ENCODE measurements around the gene MTUS2.

Gene MTUS2

GRCh38 chr13:28859717-28860116 lies 39.6 kb downstream of the MTUS2 start:
- no peak for FAIRE-seq

GRCh38 chr13:28864544-28864943 lies 44.4 kb downstream of the MTUS2 start:
- no peak for FAIRE-seq

DNA sequence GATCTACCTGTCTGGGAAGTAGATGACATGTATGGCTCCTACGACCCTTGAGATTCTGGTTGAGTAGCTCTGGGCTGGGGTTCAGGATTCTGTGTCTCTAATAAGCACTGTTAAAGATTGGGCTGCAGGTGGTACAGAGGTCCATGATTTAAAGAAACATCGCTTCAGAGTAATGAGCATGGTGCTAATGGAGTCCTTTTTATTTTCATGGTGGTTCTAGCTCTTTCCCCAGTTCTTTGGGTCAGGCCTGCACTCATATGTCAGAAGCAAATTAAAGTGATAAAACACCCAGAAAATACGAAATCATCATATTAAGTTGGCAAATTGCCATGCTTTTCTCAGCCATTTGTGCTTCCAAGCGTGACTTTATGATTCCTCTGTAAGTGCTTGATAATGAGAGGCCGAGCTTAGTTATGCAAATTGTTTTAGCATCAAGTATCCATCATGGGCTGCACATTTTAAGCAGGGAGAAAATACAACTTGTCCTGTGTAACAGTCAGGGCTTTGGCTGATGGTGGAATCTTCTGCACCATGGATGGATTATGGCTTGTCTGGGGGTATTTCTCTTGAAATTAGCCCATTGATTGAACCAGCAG lies 45.1 kb downstream of the MTUS2 start:
- no peak for FAIRE-seq

DNA sequence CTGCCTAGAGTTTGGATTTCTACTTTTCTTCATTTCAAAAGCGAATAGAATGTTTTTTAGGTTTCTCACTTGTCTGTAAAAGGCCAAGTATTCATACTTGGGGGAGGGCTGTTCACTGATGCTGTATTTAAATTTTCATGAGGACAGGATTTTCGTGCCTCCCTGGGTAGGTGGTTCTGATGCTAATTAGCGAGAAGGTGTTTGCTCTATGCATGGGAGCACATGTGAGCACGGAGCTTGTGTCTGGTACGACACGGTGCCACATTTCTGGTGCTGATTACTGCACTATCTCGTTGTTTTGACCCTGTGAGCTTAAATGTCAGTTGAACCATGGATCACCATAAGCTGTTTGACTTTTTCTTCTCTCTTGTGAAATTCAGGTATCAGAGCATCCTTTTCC lies 45.8 kb downstream of the MTUS2 start:
- FAIRE-seq: no peak

DNA sequence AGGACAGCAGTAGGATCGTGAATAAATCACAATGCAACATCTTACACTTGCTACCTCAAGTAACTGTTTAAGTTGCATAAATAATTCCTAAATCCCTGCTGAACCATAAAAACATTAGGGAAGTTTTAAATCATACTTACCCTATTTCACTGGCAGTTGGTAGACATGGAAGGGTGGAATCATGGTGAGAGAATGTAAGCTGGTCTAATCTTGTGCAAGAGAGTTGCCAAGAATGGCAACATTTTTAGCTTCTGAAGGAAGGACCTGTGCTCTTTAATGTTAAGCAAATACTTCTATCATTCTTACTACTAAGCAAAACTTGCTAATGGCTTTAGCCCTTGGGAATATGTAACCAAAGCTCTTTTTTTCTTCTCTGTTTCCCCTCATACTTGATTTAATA lies 46.8 kb downstream of the MTUS2 start:
- FAIRE-seq: no peak

GRCh38 chr13:28867564-28867963 lies 47.4 kb downstream of the MTUS2 start:
- FAIRE-seq: no peak

- FAIRE-seq: no peak
Measured at GRCh38 chr13:28872427-28873176, 52.5 kb downstream of the MTUS2 start.

DNA sequence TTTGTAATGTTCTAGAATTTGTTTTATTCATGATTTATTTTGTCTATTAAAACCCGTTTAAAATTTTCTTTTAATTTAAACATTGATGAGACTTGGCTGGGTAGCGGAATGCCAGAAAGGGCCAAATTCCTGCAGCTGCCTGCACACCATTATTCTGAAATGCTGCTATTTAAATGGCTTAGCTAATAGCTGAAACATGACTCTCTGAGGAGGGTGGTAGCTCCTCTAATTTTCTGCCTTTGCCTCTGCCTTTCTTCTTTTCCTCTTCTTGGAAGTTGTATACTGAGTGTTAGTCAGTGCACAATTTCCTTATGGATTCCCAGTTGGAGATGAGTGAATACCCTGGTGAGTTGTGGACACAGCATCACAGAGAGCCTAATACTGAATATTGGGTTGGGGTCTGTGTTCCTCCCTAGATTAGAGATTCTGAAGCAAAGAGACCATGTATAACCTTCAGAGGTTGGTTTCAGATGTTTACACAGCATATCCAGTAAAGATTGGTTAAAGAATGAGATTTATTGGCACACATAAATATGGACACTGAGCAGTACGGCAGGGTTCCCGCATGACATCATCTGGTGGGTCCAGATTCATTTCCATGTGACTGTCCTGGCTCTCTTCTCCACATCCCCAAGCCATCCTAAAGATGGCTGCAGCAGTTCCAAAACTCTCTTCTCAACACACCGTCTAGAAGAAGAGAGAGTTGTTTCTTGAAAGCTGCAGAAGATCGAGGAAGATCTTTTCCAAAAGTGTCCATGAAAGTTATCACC lies 55.9 kb downstream of the MTUS2 start:
- FAIRE-seq: no peak

- no peak for FAIRE-seq
Measured at GRCh38 chr13:28877408-28877807, 57.3 kb downstream of the MTUS2 start.

- FAIRE-seq: no peak
Measured at GRCh38 chr13:28885181-28885580, 65.0 kb downstream of the MTUS2 start.

DNA sequence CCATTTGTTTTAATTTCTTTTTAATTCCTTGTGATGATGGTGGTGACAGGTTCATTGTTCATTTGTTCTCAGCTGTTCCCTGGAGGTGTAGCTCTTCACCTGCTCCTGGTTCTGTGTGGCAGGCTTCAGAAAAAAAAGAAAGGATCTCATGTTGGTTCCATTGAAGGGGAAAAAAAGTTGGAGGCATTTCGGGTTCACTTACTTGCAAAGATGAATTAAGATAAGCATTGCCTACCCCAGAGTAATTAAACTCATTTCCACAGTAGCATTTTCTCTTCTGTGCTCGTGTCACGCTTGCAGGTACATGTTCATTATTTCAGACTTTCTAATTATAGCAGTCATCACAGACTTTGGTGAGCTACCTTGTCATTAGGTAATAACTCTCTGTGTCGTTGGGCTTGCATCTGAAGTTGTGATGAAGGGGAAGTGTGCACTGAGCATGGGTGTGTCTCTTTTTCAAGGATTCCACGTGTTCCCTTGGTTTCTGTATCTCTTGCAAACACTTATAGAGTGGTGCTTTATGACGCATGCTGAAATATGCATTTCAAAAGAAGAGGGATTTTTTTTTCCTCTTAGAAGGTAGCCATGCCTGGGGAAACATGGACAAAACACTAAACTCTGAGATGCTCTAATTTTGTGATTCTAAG lies 69.1 kb downstream of the MTUS2 start:
- no peak for FAIRE-seq

GRCh38 chr13:28890712-28891111 lies 70.6 kb downstream of the MTUS2 start:
- no peak for FAIRE-seq

DNA sequence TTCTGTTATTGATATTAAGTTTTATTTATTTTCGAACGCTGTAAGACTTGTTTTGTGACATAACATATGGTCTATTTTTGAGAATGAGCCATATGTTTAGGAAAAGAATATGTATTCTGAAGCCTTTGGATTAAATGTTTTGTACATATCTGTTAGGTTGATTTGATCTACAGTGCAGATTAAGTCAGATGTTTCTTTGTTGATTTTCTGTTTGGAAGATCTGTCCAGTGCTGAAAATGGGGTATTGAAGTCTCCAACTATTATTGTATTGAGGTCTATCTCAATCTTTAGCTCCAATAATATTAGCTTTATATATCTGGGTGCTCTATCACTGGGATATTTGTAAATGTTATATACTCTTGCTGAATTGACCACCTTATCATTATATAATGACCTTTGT lies 97.9 kb downstream of the MTUS2 start:
- no peak for FAIRE-seq

DNA sequence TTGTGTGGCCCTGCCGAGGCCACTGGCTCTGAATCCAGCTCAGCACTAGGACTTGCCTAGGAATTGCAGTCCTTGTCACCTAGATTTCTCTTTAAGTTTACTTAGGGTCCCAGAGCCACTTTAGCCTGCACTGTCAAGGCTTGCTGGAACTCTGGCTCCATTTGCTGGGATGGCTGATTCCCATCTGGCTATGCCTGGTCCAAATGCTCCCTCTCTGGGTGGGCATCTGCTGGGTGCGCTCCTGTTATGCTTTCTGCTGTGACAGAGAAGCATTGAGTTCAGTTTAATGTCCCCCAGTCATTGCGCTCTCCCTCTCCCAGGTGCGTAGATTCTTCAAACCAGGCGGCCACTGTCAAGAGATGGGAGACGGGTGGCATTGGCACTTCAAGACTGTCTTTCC lies 102.2 kb downstream of the MTUS2 start:
- FAIRE-seq: no peak

DNA sequence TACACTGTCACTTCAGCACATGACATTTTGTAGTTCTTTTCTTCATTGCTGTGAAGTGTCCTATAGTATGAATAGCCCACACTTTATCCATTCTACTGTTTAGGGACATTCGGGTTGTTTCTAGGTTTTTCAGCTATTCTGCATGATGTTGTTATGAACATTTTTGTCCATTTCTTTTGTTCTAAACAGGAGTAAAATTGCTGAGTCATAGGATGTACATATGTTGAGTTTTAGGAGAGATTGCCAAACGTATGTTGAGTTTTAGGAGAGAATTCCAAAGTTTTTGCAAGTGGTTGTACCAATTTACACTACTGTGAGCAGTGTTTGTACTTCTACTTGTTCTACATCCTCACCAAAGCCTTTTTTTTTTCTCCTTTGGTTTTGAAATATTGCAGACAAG lies 115.0 kb downstream of the MTUS2 start:
- FAIRE-seq: no peak

DNA sequence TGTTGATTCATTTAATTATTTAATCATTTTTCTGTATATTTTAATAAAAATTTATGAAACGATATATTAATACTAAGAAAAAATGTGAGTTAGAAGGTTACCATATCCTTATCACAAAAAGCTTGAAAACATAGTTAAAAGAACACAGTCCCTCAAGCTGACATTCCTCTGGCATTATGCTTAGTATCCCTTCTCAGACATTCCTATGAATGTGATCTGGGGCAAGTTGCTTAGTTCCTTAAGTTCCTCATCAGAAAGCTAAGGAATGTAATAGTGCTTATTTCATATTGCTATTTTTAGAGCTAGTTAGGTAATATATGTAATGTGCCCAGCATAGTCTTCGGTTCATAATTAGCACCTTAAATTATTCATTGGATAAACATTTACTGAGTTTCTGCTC lies 122.8 kb downstream of the MTUS2 start:
- FAIRE-seq: no peak

DNA sequence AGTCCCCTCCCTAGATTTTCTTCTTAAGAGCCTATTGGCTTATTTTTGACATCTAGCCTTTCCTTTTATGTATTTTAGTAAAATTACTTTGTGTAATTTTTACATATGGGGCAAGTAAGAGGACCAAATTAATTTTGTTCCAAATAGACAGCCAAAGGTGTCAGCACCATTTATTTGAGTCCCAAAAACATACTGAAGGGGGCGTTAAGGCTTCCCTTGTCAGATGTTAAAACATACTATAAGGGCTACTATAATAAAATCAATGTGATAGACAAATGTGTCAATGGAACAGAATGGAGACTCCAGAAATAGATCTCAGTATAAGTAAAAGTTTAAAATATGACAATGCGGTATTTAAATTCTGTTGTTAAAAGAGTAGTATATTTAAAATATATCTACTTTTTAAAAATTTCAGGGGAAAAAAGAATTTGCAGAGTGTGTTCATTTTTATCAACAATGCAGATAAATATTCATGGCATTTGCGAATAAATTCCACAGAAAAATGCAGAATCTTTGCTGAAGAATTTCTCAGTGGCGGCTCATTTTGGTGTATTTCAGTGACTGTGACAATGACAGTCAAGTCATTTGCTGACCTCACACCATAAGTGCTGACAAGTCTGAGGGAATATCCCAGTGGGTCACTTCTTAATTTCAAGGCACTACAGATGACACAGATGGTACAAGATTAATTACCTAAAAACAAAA lies 133.7 kb downstream of the MTUS2 start:
- no peak for FAIRE-seq

DNA sequence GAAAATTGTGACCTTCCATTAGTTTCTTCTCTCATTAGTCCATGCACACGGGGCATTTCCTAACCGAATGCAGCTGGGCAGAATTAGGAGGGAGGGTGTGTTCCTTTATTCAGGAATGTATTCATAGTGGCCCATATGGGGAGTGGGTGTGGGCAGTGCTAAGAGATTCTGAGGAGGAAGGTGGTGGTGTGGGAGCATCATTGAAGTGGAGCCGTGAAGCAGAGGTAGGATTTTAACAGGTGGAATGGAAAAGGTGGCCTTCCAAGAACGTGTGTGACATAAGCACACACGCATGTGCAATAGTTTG lies 134.2 kb downstream of the MTUS2 start:
- FAIRE-seq: no peak

- FAIRE-seq: no peak
Measured at GRCh38 chr13:28954810-28955209, 134.7 kb downstream of the MTUS2 start.

- FAIRE-seq: no peak
Measured at GRCh38 chr13:28955264-28955966, 135.3 kb downstream of the MTUS2 start.

- no peak for FAIRE-seq
Measured at GRCh38 chr13:28958018-28958417, 137.9 kb downstream of the MTUS2 start.

- no peak for FAIRE-seq
Measured at GRCh38 chr13:28958441-28958840, 138.3 kb downstream of the MTUS2 start.

Data from colon (tissue), 2 donors.